Heart left ventricle (tissue), 13 donors: ENCODE data around the gene FGD3.

ENCODE experiments used
- CTCF ChIP-seq, 12 donors: fragments of 200-600 bp; sonication (generic) in 4 of 12; IDR thresholded peaks; one replicate each; pipeline versions ENCODE4 v1.5.0 to v1.8.0; 2018 to 2022; ENCODE audit warnings: antibody characterized with exemption in 12 of 12, mild to moderate bottlenecking in 5 of 12
- POLR2A ChIP-seq, 2 donors: fragments of 450-650 bp; IDR thresholded peaks; one replicate each; pipeline ENCODE4 v1.6.1; 2017; ENCODE audit warnings: antibody characterized with exemption in 2 of 2, mild to moderate bottlenecking in 2 of 2, moderate library complexity in 2 of 2
- donor health status: ischemic (EF 13 %, LVEDD 7.1; RV severe dilation, severe dysfunction).
- donor health status: DM: no; HTN: yes; CAD: no.
- donor health status: DM: no; HTN: no; CAD: no.
- donor health status: ischemic (EF 25% LVEDD 6.9; RV normal size, moderate dysfunction).
- donor health status: ischemic (EF 25% LVEDD 5.7; RV mildly dilated, moderate dysfunction).
- donor health status: ischemic (EF 35%, LVEDD 5.7; RV mildly dilated, moderate dysfunction).
- donor health status: nonischemic (EF 11% LVEDD 7.7; RV severe dilation, severe dysfunction).
- donor health status: DM: yes; HTN: yes; CAD: no.
- donor health status: PGD.
- donor health status: ischemic (EF 29% LVEDD 5.4; RV normal size, mild dysfunction).
- donor health status: nonischemic (EF 23%, LVEDD 6.1; RV moderate dilation, normal function).

- no peak for TF ChIP-seq CTCF (IDR thresholded peaks at IDR 0.05)
- no peak for TF ChIP-seq POLR2A (IDR thresholded peaks at IDR 0.05)
Observed at GRCh38 chr9:92966518-92966800, 19.1 kb downstream of the FGD3 start.
